HepG2 (cell line): ENCODE data around the gene GGA3. TPM values are rescaled to one million over a fixed set of nuclear protein-coding genes. Genes with fewer than 3 reads are reported as not detected.

Experiments
- ARID5B ChIP-seq: IDR thresholded peaks from 2 replicates; pipeline ENCODE4 v1.4.0; 2020; ENCODE audit warnings: mild to moderate bottlenecking, missing genetic modification reagents
- ATM ChIP-seq: fragments of 450-650 bp; IDR thresholded peaks from 2 replicates; pipeline ENCODE4 v1.7.1; 2017; ENCODE audit warnings: mild to moderate bottlenecking, borderline replicate concordance
- DDIT3 ChIP-seq: sonication (generic); formaldehyde crosslinking; IDR thresholded peaks from 2 replicates; pipeline ENCODE4 v1.4.0; 2020; ENCODE audit warnings: mild to moderate bottlenecking, missing genetic modification reagents
- JUND ChIP-seq: sonication (generic); formaldehyde crosslinking; IDR thresholded peaks from 2 replicates; pipeline ENCODE4 v1.8.0; 2022; ENCODE audit warnings: mild to moderate bottlenecking, missing genetic modification reagents
- MTF1 ChIP-seq: sonication (generic); formaldehyde crosslinking; IDR thresholded peaks from 2 replicates; pipeline ENCODE4 v1.5.0; 2020; ENCODE audit warnings: missing genetic modification reagents
- NR3C1 ChIP-seq: sonication (generic); formaldehyde crosslinking; IDR thresholded peaks from 2 replicates; pipeline ENCODE4 v1.4.0; 2020; ENCODE audit warnings: missing genetic modification reagents
- PBX2 ChIP-seq: IDR thresholded peaks from 2 replicates; pipeline ENCODE4 v1.6.1; 2016; ENCODE audit warnings: control low read depth
- PRDM10 ChIP-seq: sonication (generic); formaldehyde crosslinking; IDR thresholded peaks from 2 replicates; pipeline ENCODE4 v1.4.0; 2020; ENCODE audit warnings: low read depth, missing genetic modification reagents
- RAD51 ChIP-seq: fragments of 450-650 bp; IDR thresholded peaks from 2 replicates; pipeline ENCODE4 v1.6.1; 2016; ENCODE audit warnings: borderline replicate concordance
- TARDBP ChIP-seq: sonication (generic); formaldehyde crosslinking; IDR thresholded peaks from 2 replicates; pipeline ENCODE4 v1.8.0; 2022; ENCODE audit warnings: mild to moderate bottlenecking, missing genetic modification reagents
- ZHX2 ChIP-seq, 2 experiments: sonication (generic) in 1 of 2; formaldehyde crosslinking in 1 of 2; IDR thresholded peaks; 2 replicates each; pipeline versions ENCODE4 v1.6.1 to v1.9.0; 2014 to 2022; ENCODE audit warnings: antibody characterized with exemption in 1 of 2, borderline replicate concordance in 1 of 2, inconsistent platforms in 1 of 2, low read depth in 1 of 2, missing genetic modification reagents in 1 of 2
- ZKSCAN5 ChIP-seq: sonication (generic); formaldehyde crosslinking; IDR thresholded peaks from 2 replicates; pipeline ENCODE4 v1.5.1; 2020; ENCODE audit warnings: mild to moderate bottlenecking, missing genetic modification reagents
- ZNF354B ChIP-seq: sonication (generic); formaldehyde crosslinking; IDR thresholded peaks from 2 replicates; pipeline ENCODE4 v1.8.0; 2022; ENCODE audit warnings: mild to moderate bottlenecking, missing genetic modification reagents
- polyA plus RNA-seq, 8 experiments: library from polyadenylated mRNA; depleted of rRNA in 3 of 8; stranded (reverse) in 7 of 8; unstranded in 1 of 8; fragments of >200 nt; fragmentation: Illumina TruSeq in 4 of 8; extraction: Trizol in 4 of 8; gene quantifications; 2 replicates each; pipeline versions ENCODE4 v1.2.1 to v1.2.3, GENCODE V29; 2011 to 2016; ENCODE audit warnings: low read depth in 4 of 8, missing spikeins in 1 of 8, mixed read lengths in 1 of 8; ENCODE audit not compliant: insufficient read depth in 1 of 8
- total RNA-seq, 5 experiments: library from RNA; depleted of rRNA; stranded (reverse); fragments of >200 nt; fragmentation: Illumina TruSeq; extraction: Trizol; gene quantifications; 2 replicates each; pipeline ENCODE4 v1.2.3, GENCODE V29; 2016; ENCODE audit warnings: low read depth in 1 of 5

Gene GGA3
- total and polyA plus RNA-seq, 2 of the 13 experiments (the other 11 are each of a cell fraction or from before 2014, with no cell fraction given): 28.4 to 43.7 TPM

GRCh38 chr17:75289115-75289831 is 27.9 kb upstream of the GGA3 start, which contains the start of gene SLC25A19 (continued):
- TF ChIP-seq ARID5B (CRISPR knock-in tag) (peak; percentile 66), JUND (CRISPR knock-in tag) (0 out of 2 replicates have a peak, but pooled peaks have one; percentile 13), PRDM10 (peak; percentile 55; the same call in 1 of the 2 replicates), ZHX2 (IDR thresholded peaks at IDR 0.05; ENCODE audit: low read depth) (peak; percentile 77), ZHX2 (CRISPR knock-in tag; IDR thresholded peaks at IDR 0.05; ENCODE audit: borderline replicate concordance) (no peak), TARDBP (CRISPR knock-in tag) (peak; percentile 96), ZKSCAN5 (CRISPR knock-in tag) (no peak; the same call in 1 of the 2 replicates), MTF1 (no peak), RAD51 (no peak), DDIT3 (CRISPR knock-in tag) (no peak), NR3C1 (no peak), PBX2 (CRISPR knock-in tag) (peak; percentile 96), ATM (no peak), ZNF354B (CRISPR knock-in tag) (0 out of 2 replicates have a peak, but pooled peaks have one; percentile 56)
